Left lung (tissue), 10 donors: ENCODE results near the gene LRMDA. TPM values are rescaled to one million over a fixed set of nuclear protein-coding genes. Genes with fewer than 3 reads are reported as not detected.
A peak's percentile ranks its signal among the peaks of the same experiment; 100 is the strongest.

ENCODE experiments used
- ATAC-seq: fragments of 200-7000 bp; cut with Tn5 transposase; one replicate; pipeline ENCODE4 v1.9.1; 2020; ENCODE audit warnings: moderate library complexity
- DNase-seq, 4 donors: peaks; one replicate each; pipeline ENCODE4 v3.0.0-alpha.2; 2013 to 2020
- H3K27ac ChIP-seq, 2 donors: fragments of 200-600 bp; sonication (generic) in 1 of 2; one replicate each; pipeline versions ENCODE4 v1.5.0 to v1.8.0; 2020 to 2021
- H3K27me3 ChIP-seq, 2 donors: fragments of 200-600 bp; sonication (generic) in 1 of 2; one replicate each; pipeline versions ENCODE4 v1.5.0 to v1.8.0; 2020 to 2021
- H3K36me3 ChIP-seq, 2 donors: fragments of 200-600 bp; sonication (generic) in 1 of 2; one replicate each; pipeline versions ENCODE4 v1.5.0 to v1.8.0; 2020 to 2021
- H3K4me1 ChIP-seq, 2 donors: fragments of 200-600 bp; one replicate each; pipeline ENCODE4 v1.8.0; 2021
- H3K4me3 ChIP-seq, 2 donors: fragments of 200-600 bp; sonication (generic) in 1 of 2; one replicate each; pipeline versions ENCODE4 v1.5.0 to v1.8.0; 2020 to 2021; ENCODE audit warnings: mild to moderate bottlenecking in 1 of 2
- H3K9me3 ChIP-seq, 2 donors: fragments of 200-600 bp; sonication (generic) in 1 of 2; one replicate each; pipeline versions ENCODE4 v1.5.0 to v1.8.0; 2020 to 2021
- CTCF ChIP-seq, 2 donors: fragments of 200-600 bp; sonication (generic) in 1 of 2; IDR thresholded peaks; one replicate each; pipeline versions ENCODE4 v1.5.0 to v1.8.0; 2021; ENCODE audit warnings: antibody characterized with exemption in 2 of 2
- intact Hi-C, 2 donors: fragments of 100-400 bp; cut with DNase I; formaldehyde crosslinking; loops; one replicate each; pipeline versions ENCODE4 v1.11.2 to v1.14.2; 2022
- polyA plus RNA-seq, 6 donors: library from polyadenylated mRNA; unstranded; fragments of 120-200 nt; gene quantifications; one replicate each; pipeline ENCODE4 v1.2.1, GENCODE V29; 2013; ENCODE audit not compliant: insufficient read length in 6 of 6
- total RNA-seq, 2 donors: library from RNA; stranded (reverse); fragmentation: NEBNext Ultra II Directional; extraction: Animal tissue kit (Norgen Biotek cat#: 25700); gene quantifications; one replicate each; pipeline ENCODE4 v1.2.1, GENCODE V29; 2021
- donor health status: DM: no; HTN: yes; CAD: no.
- donor health status: DM: no; HTN: no; CAD: no.

Gene LRMDA
- total and polyA plus RNA-seq, 8 donors = 13.9 to 23.6 (median 18.7) TPM

DNA sequence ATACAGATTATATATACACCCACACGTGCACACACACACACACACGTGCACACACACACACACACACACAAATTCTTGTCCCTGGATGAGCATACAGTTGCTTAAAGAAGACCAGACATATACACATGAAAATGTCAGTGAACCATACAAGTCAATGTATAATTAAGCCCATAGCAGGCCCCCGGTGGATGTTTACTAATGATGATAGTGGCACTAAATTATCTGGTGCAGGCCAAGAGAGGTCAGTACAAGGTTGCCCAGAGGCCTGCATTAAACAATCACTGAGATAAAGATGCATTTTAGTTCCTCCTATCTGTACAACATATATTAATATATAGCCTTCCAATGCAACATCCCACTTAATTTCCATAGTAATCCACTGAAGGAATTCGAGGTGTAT lies 860.5 kb downstream of the LRMDA start:
- no peak for TF ChIP-seq CTCF (IDR thresholded peaks at IDR 0.05)
- H3K27ac ChIP-seq = no peak overlapping the region
- no peaks in the 10 kb centered on the region for H3K27me3 ChIP-seq
- H3K9me3 ChIP-seq = no peaks in the 10 kb centered on the region
- no peak for DNase-seq
- ATAC-seq = no peak
- no peak overlapping the region for H3K4me3 ChIP-seq
- H3K4me1 ChIP-seq = no peaks in the 10 kb centered on the region
- no peaks in the 10 kb centered on the region for H3K36me3 ChIP-seq
- intact Hi-C loops = no loop called here

- Histone ChIP-seq H3K27me3 (no peaks in the 10 kb centered on the region), H3K4me3 (no peak overlapping the region), H3K27ac (no peak overlapping the region), H3K36me3 (no peaks in the 10 kb centered on the region), H3K9me3 (no peaks in the 10 kb centered on the region), H3K4me1 (no peaks in the 10 kb centered on the region)
- no peak for TF ChIP-seq CTCF (IDR thresholded peaks at IDR 0.05)
- ATAC-seq = no peak
- intact Hi-C loops = no loop called here
- no peak for DNase-seq
These were observed 865.5 kb downstream of the LRMDA start for GRCh38 chr10:76296957-76297356.

DNA sequence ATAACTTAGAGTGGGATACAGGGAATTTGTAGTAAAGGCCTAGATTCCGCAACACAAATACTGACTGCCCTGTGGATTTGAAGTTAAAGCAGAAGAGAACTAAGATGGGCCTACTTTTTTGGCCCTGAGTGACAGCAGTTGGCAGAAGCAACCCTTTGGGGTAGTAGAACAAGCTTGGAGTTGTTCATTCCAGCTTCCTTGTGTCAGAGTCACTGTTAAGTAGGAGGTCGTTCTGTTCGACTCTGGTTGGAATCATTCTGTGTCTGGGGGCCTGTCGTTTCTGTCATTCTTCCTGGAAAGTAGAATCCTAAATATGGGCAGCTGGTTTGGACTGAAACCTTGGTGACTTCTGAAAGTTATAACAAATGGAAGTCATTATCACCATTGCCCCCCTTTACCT lies 865.9 kb downstream of the LRMDA start:
- Histone ChIP-seq H3K27me3 (no peaks in the 10 kb centered on the region), H3K4me1 (peaks cover 0 to 2% of the 10 kb centered on the region in 2 donors), H3K4me3 (no peak overlapping the region), H3K27ac (no peak overlapping the region), H3K9me3 (no peaks in the 10 kb centered on the region), H3K36me3 (no peaks in the 10 kb centered on the region)
- TF ChIP-seq CTCF (IDR thresholded peaks at IDR 0.05) = no peak
- intact Hi-C loops = no loop called here
- no peak for DNase-seq
- no peak for ATAC-seq

- Histone ChIP-seq H3K27ac (no peak overlapping the region), H3K27me3 (no peaks in the 10 kb centered on the region), H3K4me1 (peaks cover 0 to 6% of the 10 kb centered on the region in 2 donors), H3K4me3 (no peak overlapping the region), H3K9me3 (no peaks in the 10 kb centered on the region), H3K36me3 (no peaks in the 10 kb centered on the region)
- DNase-seq (peak in 1 of 4 donors; percentile 54), ATAC-seq (peak; percentile 70)
- intact Hi-C loops = no loop called here
- no peak for TF ChIP-seq CTCF (IDR thresholded peaks at IDR 0.05)
These were observed 866.4 kb downstream of the LRMDA start for GRCh38 chr10:76297780-76298281.

DNA sequence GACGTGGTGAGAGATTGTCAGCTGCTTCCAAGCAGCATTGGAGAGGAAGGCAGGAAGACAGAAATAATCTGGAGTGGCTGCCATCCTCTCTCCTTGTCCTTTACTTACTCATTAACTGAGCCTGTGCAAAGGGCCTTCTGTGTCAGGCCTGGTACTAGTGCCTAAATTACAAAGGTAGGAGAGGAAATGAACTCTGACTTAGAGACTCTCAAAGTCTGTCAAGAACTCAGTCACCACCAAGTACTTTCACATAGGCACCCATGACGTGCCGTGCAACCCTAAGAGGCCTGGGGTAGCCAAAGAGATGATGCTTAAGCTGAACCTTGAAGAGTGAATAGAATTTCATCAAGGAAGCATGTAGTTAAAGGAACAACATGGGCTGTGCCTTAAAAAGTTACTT lies 866.9 kb downstream of the LRMDA start:
- intact Hi-C loops = no loop called here
- no peak overlapping the region for H3K27ac ChIP-seq
- no peak overlapping the region for H3K4me3 ChIP-seq

More for the DNA sequence above, 866.9 kb downstream of the LRMDA start:
- Histone ChIP-seq H3K27me3 (no peaks in the 10 kb centered on the region), H3K4me1 (peaks cover 4 to 11% of the 10 kb centered on the region in 2 donors), H3K9me3 (no peaks in the 10 kb centered on the region), H3K36me3 (no peaks in the 10 kb centered on the region)
- peak; percentile 26 for ATAC-seq
- DNase-seq = no peak
- TF ChIP-seq CTCF (IDR thresholded peaks at IDR 0.05) = no peak
